ENCODE results near the gene EPN2. TPM values are rescaled to one million over a fixed set of nuclear protein-coding genes. Genes with fewer than 3 reads are reported as not detected.
A peak's percentile ranks its signal among the peaks of the same experiment; 100 is the strongest.

EPN2 gene
- total RNA-seq, 1 experiment from 2014 or later = 13.5 TPM

DNA sequence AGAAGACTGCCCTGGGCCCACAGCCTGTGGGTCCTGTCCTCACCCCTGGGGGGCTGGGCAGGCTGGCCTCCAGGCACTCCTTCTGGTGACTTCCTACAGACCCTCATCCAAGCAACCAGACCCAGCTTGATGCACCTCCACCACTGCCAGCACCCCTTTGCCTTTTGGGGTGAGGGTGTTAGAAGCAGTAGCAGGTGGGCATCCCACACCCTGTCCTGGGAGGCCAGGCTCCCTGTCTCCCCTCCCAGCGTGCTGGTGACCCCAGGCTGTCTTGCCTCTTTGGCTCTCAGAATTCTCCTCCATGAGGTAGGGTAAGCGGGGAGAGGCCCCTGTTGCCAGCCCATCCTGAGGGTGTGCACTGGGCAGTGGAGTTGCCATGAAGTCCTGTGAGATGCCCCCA lies 92.0 kb downstream of the EPN2 start:
- DNase-seq (ENCODE audit: low read depth) = no peak

DNA sequence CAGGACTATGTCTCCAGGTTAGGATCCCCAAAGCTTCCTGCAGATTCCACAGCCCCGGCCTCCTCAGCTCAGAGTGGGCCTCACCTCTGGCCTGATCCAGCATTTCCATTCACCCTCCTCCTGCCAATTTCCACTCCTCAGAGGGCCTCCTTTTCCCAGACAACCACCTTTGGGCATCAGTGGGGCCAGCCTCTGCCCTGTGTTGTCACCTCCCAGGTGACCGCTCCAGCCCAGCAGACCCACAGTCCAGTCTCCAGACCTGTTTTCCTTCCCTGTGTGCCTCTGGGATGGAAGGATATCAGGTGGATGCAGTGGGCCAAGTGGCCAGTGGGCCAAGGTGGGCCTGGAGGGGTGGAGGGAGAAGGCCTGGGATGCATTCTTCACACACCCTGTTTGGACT lies 92.7 kb downstream of the EPN2 start:
- DNase-seq (ENCODE audit: low read depth) = no peak

DNA sequence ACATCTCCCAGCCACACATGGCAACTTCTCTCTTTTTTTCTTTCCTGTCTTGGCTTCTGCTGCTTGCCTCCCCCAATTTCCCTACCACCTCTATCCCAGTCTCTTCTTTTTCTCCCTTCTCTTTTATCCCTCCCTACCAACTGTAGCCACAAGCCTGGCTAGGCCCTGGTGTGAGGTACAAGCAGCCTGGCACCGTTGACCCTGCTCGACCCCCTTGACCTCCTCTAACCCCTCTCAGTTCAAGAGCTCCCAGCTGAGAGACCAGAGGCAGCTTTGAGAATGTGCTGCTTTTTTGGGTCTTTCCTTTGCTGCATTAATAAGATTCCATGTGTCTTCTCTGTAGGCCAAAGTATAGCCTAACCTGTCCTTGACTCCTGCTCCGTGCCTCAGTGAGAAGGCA lies 93.1 kb downstream of the EPN2 start:
- DNase-seq (ENCODE audit: low read depth) = no peak

DNA sequence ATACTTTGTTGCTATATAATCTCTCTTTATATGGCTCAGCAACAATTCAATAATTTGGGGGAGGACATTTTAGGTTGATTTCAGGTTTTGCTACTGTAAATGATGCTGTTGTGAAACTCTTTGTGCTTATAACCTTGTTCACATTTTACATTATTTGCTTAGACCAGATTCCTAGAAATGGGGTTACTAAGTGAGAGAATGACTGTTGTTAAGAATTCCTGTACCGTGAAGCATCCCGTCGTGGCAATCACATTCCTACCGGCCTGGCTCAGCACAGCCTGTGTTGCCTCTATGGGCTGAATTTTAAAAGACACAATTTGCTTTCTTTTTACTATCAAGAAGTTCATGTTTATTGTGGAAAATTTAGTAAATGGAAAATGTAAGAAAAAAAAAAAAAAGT lies 94.0 kb downstream of the EPN2 start:
- peak; percentile 39 for DNase-seq (ENCODE audit: low read depth)

DNA sequence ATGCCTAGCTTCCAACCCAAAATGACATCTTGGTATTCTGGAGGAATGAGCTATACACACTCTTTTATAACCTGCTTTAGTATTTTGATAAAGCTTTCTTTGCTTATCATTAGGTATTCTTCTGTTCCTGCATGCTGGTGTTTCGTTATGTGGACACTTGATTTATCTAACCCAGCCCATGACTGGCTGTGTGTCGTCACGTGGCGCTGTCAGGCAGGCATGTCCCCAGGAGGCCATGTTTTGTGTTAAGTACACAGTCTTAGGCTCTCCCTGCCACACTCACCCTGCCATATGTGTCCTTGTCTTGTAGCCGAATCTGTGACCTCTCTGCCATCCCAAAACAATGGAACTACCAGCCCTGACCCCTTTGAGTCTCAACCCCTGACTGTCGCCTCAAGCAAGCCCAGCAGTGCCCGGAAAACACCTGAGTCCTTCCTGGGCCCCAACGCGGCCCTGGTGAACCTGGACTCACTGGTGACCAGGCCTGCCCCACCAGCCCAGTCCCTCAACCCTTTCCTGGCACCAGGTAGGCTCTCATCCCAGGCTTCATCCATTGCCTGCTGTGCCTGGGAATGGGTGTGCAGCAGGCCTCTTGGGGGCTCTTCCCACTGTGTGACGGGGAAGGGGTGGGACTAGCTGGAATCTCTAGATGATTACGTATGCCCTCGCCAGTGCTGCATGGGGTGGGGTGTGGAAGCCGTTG lies 94.5 kb downstream of the EPN2 start:
- DNase-seq (ENCODE audit: low read depth) = no peak

DNA sequence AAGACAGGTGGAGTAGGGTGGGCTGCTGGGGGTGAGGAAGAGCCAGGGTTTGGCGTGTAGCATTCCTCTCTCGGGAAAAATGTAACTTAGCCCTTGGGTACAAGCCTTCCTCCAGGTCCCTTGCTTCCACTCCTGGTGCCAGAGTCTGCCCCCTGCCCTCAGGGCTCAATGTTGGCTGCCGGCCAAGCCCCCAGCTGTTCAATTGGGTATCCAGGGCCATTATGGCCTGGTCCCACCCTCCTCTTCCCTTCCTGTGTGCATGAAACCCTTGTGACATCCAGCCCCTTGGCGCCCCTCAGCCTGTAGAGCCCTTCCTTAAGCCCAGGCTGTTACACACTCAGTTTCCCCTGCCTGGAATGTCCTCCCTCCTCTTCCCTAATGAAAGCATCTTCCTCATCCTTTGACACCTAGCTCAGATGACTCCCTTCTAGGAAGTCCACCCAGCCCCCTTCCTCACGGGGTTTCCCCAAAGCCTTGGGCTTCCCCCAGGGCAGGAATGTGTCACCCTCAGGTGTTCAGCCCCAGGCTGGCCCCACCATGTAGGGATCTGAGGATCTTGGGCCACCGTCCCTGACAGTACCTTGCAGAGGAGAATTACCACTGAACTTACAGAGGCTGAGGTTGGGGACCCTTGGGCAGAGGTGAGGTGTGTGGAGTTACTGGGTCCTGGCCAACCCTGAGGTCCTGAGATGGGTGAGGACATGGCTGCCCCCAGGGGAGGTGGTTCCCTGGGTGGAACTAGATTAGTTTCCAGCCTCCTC lies 95.4 kb downstream of the EPN2 start:
- DNase-seq (ENCODE audit: low read depth) = no peak

DNA sequence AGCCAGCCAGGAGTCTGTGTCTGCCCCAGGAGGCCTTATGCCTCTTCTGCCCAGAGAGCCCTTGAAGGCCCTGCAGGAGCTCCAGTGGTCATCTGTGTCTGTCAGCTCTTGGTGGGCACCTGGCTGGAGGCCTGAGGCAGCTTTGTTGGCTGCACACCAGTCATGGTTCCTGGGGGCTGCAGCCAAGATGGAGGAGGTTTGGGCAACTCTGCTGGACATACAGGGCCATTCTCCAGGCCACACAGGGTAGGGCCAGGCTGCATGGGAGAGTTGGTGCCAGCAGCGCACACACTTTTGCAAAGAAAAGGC lies 95.9 kb downstream of the EPN2 start:
- no peak for DNase-seq (ENCODE audit: low read depth)

DNA sequence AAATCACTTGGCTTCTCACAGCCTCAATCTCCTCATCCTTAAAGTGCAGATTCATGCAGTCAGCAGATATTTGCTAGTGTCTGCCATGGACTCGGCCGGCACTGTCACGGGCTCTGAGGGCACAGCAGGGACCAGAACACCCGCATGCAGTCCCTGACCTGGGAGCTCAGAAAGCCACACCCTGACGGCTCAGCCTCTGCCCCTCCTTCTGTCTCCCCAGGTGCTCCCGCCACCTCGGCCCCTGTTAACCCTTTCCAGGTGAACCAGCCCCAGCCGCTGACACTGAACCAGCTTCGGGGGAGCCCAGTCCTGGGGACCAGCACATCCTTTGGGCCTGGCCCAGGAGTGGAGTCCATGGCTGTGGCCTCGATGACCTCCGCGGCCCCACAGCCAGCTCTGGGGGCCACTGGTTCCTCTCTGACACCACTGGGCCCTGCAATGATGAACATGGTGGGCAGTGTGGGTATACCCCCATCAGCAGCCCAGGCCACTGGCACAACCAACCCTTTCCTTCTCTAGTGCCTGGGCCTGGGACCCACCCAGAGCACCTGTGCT lies 96.6 kb downstream of the EPN2 start:
- DNase-seq (ENCODE audit: low read depth) = no peak

DNA sequence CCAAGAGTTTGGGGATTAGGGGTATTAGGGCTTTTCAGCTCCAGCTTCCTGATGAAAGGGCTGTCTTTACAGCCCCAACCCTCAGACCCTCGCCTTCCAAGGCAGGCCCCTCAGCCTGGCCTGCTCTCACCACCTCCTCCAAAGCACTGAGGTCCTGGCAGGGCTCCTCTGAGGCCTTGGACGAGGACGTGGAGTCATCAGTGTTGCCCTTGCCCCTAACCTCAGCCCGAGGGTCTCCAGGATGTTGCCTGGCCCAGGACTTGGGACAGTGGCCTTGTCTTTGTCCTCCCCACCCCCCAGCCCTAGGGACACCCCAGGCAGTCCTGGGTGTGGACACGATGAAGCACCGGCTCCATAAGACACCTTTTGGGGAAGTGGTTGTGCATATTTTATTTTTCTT lies 97.2 kb downstream of the EPN2 start:
- DNase-seq (ENCODE audit: low read depth) = no peak

DNA sequence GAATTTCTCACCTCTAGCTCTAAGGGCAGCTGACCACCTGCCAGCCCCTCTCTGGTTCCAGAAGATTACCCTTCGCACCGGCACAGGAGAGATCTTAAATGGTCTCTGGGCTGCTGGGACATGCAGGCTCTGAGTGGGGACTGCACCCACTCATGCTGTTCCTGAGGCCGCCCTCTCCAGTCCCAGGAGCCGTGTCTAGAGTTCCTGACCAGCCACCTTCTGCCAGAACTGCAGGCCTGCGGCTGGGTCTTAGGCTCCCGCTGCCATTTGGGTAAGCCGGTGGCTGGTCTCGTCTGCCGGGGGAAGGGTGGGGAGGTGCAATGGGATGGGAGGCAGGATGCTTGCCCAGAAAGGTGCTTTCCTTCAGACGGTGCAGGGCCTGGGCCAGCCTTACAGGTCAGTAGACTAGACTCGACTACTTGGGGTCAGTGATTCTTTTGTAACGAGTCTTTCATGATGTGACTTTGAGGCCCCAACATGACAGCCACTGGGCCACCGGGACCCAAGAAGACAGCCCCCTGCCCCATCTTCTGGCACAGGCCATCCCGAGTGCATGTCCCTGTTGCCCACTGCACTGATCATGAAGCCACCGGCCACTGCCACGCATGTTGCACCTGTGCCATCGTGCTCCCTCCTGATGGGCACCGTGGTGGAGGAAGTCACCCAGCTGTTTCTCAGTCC lies 98.9 kb downstream of the EPN2 start:
- no peak for DNase-seq (ENCODE audit: low read depth)

DNA sequence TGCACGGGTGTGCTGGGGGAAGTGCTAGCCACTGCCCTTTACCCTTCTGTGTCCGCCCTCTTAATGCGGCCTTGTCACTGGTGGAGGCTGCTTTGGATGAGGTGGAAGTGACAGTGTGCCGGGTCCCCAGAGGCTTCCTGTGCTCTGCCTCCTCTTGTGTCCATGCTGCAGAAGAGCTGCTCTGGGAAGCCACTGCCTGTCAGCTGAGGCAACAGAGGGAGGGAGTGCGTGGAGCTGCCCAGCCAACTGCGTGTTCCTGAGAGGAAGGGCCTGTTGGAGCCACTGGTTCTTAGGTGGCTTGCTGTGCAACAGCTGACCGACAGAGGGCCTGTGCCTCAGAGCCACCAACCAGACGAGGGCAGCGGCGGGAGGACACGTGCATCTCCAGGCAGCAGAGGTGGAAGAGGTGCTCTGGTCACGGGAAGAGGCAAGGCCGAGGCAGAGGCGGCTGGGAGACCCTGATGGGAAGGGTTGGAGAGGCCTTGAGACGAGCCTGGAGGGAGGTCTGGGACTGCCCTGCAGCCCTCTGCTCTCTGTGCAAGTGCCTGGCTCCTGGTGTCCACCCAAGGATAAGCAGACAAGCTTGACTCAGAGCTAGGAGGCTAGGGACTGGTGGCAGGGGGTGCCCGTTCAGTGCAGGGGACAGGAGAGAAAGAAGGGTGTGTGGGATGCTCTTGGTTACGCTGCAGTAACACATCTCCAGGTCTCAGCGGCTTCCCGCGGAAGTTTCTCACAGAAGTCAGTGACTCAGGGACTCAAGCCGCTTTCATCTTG lies 100.0 kb downstream of the EPN2 start:
- no peak for DNase-seq (ENCODE audit: low read depth)

DNA sequence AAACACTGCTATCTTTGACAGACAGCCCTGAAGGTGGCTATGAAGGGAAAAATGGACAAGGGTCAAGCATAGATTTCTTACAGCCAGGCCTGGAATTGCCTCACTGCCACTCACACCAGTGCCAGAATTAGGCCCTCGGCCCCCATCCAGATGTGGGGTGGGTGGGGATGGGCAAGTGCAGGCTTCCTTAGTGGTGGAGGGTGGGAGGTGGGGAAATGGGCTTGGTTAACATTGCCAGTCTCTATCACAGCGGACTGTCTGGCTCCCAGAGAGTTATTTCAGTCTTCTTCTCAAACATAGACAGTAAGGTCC lies 100.5 kb downstream of the EPN2 start:
- no peak for DNase-seq (ENCODE audit: low read depth)

DNA sequence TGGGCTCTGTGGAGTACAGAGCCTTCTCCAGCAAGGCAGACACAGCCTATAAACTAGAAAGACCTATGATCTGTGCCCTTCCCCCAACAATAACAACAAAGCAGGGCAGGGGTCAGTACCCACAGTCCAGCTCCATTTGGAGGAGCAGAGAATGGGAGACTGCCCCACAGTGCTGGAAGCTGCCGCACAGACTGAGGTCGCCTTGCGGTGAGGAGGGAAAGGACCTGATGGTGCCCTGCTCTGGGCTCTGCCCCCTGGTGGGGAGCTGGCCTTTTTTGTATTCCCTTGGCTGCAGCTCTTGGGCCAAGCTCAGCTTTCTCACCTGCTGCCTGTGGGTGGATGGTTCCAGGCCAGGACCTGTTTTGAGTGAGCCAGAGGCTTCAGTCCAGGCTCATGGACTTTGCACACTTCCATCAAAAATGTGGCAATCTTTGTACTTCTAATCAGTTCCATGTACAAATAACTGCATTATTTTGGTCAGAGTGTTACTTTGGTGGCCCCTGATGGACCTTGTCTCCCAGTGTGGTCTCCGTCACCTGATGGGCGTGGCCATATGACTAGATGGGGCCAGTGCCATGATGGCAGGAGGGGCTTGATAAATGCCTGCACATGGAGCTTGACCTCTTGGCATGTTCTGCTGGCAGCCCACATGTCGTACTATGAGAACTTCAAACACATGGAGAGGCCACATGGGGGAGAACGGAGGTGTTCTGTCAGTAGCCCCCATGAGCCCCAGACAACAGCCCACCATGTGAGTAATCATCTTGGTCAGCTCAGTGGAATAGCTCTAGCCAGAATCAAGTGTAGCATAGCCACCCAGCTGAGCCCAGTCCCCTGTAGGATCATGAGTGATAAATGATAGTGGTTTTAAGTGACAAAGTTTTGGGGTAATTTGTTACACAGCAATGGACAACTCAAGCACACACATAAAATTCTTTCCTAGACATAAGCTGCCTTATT lies 101.1 kb downstream of the EPN2 start:
- peak; percentile 40 for DNase-seq (ENCODE audit: low read depth)

DNA sequence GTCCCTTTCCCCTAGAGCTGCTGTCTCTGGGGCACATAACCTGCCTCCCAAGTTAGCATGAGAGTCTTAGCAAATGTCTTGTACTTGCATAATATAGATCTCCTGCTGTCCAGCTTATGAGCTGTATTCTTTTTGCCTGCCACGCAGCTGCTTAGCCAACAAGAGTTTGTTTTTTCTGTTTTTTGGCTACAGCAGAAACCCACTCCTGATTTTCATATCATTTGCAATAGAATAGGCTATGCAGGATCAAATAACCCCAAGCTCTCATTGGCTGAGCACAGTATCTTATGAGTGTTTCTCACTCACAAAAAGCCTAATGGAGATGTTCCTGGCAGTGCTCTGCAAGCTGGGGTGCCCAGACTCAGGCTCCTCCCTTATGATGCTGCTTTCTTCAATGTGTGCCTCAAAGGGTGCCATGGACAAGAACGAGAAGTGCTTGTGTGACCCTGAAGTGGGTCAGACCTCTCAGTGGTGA lies 102.2 kb downstream of the EPN2 start:
- no peak for DNase-seq (ENCODE audit: low read depth)

DNA sequence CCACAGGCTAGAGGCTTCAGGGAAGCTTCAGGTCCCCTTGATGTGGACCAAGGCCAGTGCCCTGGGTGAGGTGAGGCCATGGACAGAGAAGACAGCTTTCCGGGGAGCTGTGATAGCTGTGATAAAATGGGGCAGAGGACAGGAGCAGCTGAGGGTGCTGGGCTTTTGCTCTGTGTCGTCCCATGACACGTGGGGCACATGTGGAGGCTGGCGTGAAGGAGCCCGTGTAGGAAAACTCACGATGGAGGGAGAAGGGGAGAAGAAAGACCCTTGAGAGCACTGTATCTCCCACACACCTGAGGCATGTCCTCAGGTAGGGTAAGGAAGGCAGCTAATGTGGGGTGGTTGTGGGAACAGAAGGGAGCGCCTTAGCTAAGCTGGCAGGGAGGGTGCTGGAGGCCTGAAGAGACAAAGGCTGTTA lies 104.1 kb downstream of the EPN2 start:
- DNase-seq (ENCODE audit: low read depth) = no peak

DNA sequence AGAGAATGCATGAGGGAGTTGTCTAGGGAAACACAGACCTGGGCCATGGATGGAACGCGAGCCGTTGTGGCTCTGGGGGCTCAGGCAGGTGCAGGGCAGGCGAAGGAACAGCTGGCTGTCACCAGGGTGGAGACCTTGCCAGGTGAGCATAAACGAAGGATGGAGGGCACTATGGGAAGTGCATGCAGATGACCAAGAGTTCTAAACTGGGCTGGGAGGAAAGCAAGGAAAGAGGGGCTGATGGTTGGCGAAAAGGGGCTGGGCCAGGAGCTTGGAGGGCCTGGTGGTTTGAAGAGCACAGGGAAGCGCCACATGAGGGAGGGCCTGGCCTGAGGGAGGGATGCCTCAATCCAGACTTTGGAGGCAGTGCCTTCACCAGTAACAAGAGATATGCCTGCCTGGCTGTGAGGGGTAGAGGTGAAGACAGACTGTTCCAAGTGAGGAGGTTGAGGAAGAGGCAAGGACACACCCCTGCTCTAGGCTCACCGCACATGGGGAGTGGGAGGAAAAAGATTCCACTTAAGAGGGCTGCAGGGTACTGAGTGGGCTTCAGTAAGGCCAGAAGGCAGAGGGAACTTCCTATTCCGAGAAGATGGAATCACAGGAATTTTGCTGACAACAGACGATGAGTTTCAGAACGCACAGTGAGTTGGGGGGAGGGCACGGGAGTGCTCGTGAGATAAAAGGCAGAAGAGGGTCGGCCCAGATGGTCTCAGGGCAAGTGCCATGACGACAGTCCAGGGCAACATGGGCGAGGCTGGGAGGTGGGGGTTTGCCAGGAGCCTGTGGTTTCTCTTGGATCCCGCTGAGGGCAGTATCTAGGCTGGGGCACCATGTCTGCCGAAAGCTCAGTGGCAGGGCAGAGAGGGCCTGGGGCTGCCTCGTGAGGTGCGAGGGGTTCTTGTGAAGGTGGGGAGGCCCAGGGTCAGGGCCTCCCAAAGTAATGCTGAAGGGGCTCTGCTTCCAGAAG lies 104.8 kb downstream of the EPN2 start:
- DNase-seq (ENCODE audit: low read depth) = no peak

DNA sequence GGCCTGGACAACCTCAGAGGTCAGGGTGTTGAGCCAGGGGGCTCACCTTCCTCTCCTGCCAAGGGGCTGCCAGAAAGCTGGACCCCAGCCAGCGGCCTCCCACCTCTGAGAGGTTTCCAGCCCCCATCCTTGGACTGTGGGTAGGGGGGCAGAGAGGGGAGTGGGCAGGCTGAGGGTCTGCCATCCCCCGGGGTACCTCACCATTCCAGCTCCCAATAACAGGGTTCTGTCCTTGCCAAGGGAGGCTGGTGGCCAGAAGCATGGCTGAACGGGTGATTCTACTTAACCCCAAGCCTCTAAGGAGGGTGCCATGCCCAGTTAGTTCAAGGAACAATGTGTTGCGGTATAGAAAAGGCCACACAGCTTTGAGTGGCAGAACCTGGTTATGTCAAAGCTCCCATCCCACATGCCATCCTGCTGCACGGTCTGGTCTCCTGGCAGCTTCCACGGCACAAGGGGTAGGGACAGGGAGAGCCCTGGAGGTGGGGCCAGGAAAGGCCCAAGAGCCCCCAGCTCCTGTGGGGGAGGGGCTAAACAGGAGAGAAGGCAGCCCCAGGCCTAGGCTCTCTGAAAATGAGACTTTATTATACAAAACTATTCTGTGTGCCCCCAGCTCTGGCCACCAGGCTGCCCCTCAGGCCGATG lies 105.6 kb downstream of the EPN2 start:
- DNase-seq (ENCODE audit: low read depth) = no peak

DNA sequence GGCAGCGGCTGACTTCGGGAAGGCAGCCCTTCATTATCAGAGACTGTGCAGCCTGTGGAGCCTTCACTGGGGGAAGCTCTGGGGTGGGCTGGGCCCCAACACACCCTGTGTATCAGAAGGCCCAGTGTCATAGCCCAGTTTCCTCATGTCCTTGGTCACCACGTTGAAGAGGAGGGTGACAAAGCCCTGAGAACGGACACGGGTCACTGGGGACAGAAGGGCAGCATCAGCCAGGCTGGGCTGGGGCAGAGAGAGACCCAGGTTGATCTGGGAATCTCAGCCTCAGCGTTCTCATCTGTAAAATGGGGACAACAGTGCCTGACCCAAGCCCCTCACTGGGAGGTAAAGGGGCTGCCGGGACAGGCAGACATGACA lies 106.1 kb downstream of the EPN2 start:
- DNase-seq (ENCODE audit: low read depth) = no peak

DNA sequence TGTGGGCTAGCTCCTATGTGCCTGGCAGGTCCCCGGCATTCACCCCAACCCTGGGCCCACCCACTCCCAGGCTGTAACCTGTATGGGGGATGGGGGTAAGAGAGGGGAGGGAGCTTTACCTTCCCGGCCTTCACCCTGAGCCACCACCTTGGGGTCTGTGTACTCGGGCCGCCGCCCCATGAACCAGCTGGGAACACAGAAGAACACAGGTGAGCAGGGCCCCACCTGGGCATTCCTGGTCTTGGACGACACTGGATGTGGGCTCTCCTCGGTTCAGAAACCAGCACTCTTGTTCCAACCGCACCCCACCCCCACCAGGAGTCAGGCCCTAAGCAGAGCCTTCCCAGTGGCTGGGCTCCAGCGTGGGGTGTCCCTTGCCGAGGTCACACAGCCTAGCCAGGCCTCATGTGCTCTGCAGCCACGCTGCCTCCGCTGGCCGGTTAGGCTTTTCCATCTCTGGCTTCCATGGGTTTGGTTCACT lies 106.5 kb downstream of the EPN2 start:
- DNase-seq (ENCODE audit: low read depth) = no peak
